ENCODE measurements around the gene ZC3H4. TPM values are rescaled to one million over a fixed set of nuclear protein-coding genes. Genes with fewer than 3 reads are reported as not detected.
"Not testable (repeated sequence)": the region's sequence is repeated elsewhere in the genome, so short reads cannot be mapped to it uniquely, and the experiment has no call there.

ZC3H4 gene
- total and polyA plus RNA-seq, 2 donors, result 12.1 to 14.3 TPM

- Histone ChIP-seq H3K4me3 (ENCODE audit: low read length in 2 of 2) (no peak overlapping the region), H3K27ac (ENCODE audit: low read depth in 1 of 2, low read length in 1 of 2) (no peak overlapping the region), H3K4me1 (ENCODE audit: control insufficient read depth in 2 of 2, insufficient read depth in 2 of 2, low read length in 2 of 2) (peaks cover 4 to 16% of the 10 kb centered on the region in 2 donors), H3K9me3 (ENCODE audit: control insufficient read depth in 2 of 2, insufficient read depth in 1 of 2, low read length in 1 of 2) (no peaks in the 10 kb centered on the region), H3K27me3 (ENCODE audit: control insufficient read depth in 2 of 2, insufficient read depth in 1 of 2, low read length in 1 of 2) (no peaks in the 10 kb centered on the region), H3K36me3 (ENCODE audit: control insufficient read depth in 2 of 2, insufficient read depth in 2 of 2, low read length in 1 of 2) (peaks cover 42 to 50% of the 10 kb centered on the region in 2 donors)
- DNase-seq (ENCODE audit: low read depth in 6 of 9, low spot score in 9 of 9), result no peak
Measured at GRCh38 chr19:47141695-47142094, 28.1 kb upstream of the ZC3H4 start.

GRCh38 chr19:47141252-47141651, 27.7 kb upstream of the ZC3H4 start:
- not testable (repeated sequence) for H3K27me3 ChIP-seq (ENCODE audit: control insufficient read depth in 2 of 2, insufficient read depth in 1 of 2, low read length in 1 of 2); H3K27ac ChIP-seq (ENCODE audit: low read depth in 1 of 2, low read length in 1 of 2); H3K9me3 ChIP-seq (ENCODE audit: control insufficient read depth in 2 of 2, insufficient read depth in 1 of 2, low read length in 1 of 2); DNase-seq (ENCODE audit: low read depth in 6 of 9, low spot score in 9 of 9); H3K4me3 ChIP-seq (ENCODE audit: low read length in 2 of 2)
- WGBS, result 95% methylated on average over 7 of the region's 7 CpGs
- peaks cover 37 to 45% of the 10 kb centered on the region in 2 donors for H3K36me3 ChIP-seq (ENCODE audit: control insufficient read depth in 2 of 2, insufficient read depth in 2 of 2, low read length in 1 of 2)
- peaks cover 3 to 11% of the 10 kb centered on the region in 2 donors for H3K4me1 ChIP-seq (ENCODE audit: control insufficient read depth in 2 of 2, insufficient read depth in 2 of 2, low read length in 2 of 2)

GRCh38 chr19:47135156-47135555, 21.6 kb upstream of the ZC3H4 start:
- peaks cover 13 to 29% of the 10 kb centered on the region in 2 donors for H3K36me3 ChIP-seq (ENCODE audit: control insufficient read depth in 2 of 2, insufficient read depth in 2 of 2, low read length in 1 of 2)
- no peaks in the 10 kb centered on the region for H3K27me3 ChIP-seq (ENCODE audit: control insufficient read depth in 2 of 2, insufficient read depth in 1 of 2, low read length in 1 of 2)
- DNase-seq (ENCODE audit: low read depth in 6 of 9, low spot score in 9 of 9), result no peak
- H3K9me3 ChIP-seq (ENCODE audit: control insufficient read depth in 2 of 2, insufficient read depth in 1 of 2, low read length in 1 of 2), result no peaks in the 10 kb centered on the region
- no peak overlapping the region for H3K27ac ChIP-seq (ENCODE audit: low read depth in 1 of 2, low read length in 1 of 2)
- no peak overlapping the region for H3K4me3 ChIP-seq (ENCODE audit: low read length in 2 of 2)
- 93% methylated on average over 3 of the region's 3 CpGs for WGBS
- peaks cover 26 to 31% of the 10 kb centered on the region in 2 donors for H3K4me1 ChIP-seq (ENCODE audit: control insufficient read depth in 2 of 2, insufficient read depth in 2 of 2, low read length in 2 of 2)

GRCh38 chr19:47134545-47134944, 21.0 kb upstream of the ZC3H4 start:
- H3K36me3 ChIP-seq (ENCODE audit: control insufficient read depth in 2 of 2, insufficient read depth in 2 of 2, low read length in 1 of 2), result peaks cover 13 to 29% of the 10 kb centered on the region in 2 donors
- 93% methylated on average over 2 of the region's 2 CpGs for WGBS
- no peak overlapping the region for H3K4me3 ChIP-seq (ENCODE audit: low read length in 2 of 2)
- peaks cover 27 to 31% of the 10 kb centered on the region in 2 donors for H3K4me1 ChIP-seq (ENCODE audit: control insufficient read depth in 2 of 2, insufficient read depth in 2 of 2, low read length in 2 of 2)
- no peaks in the 10 kb centered on the region for H3K27me3 ChIP-seq (ENCODE audit: control insufficient read depth in 2 of 2, insufficient read depth in 1 of 2, low read length in 1 of 2)
- no peak for DNase-seq (ENCODE audit: low read depth in 6 of 9, low spot score in 9 of 9)
- H3K9me3 ChIP-seq (ENCODE audit: control insufficient read depth in 2 of 2, insufficient read depth in 1 of 2, low read length in 1 of 2), result no peaks in the 10 kb centered on the region
- no peak overlapping the region for H3K27ac ChIP-seq (ENCODE audit: low read depth in 1 of 2, low read length in 1 of 2)

GRCh38 chr19:47133021-47133471, 19.5 kb upstream of the ZC3H4 start:
- no peaks in the 10 kb centered on the region for H3K9me3 ChIP-seq (ENCODE audit: control insufficient read depth in 2 of 2, insufficient read depth in 1 of 2, low read length in 1 of 2)
- no peak for DNase-seq (ENCODE audit: low read depth in 6 of 9, low spot score in 9 of 9)
- no peaks in the 10 kb centered on the region for H3K27me3 ChIP-seq (ENCODE audit: control insufficient read depth in 2 of 2, insufficient read depth in 1 of 2, low read length in 1 of 2)
- peaks cover 27 to 31% of the 10 kb centered on the region in 2 donors for H3K4me1 ChIP-seq (ENCODE audit: control insufficient read depth in 2 of 2, insufficient read depth in 2 of 2, low read length in 2 of 2)
- peaks cover 8 to 23% of the 10 kb centered on the region in 2 donors for H3K36me3 ChIP-seq (ENCODE audit: control insufficient read depth in 2 of 2, insufficient read depth in 2 of 2, low read length in 1 of 2)
- no peak overlapping the region for H3K4me3 ChIP-seq (ENCODE audit: low read length in 2 of 2)
- no peak overlapping the region for H3K27ac ChIP-seq (ENCODE audit: low read depth in 1 of 2, low read length in 1 of 2)
- 97% methylated on average over 11 of the region's 11 CpGs for WGBS

- DNase-seq (ENCODE audit: low read depth in 6 of 9, low spot score in 9 of 9), result no peak
- 96% methylated on average over 7 of the region's 7 CpGs for WGBS
- Histone ChIP-seq H3K36me3 (ENCODE audit: control insufficient read depth in 2 of 2, insufficient read depth in 2 of 2, low read length in 1 of 2) (peaks cover 8 to 23% of the 10 kb centered on the region in 2 donors), H3K9me3 (ENCODE audit: control insufficient read depth in 2 of 2, insufficient read depth in 1 of 2, low read length in 1 of 2) (no peaks in the 10 kb centered on the region), H3K4me1 (ENCODE audit: control insufficient read depth in 2 of 2, insufficient read depth in 2 of 2, low read length in 2 of 2) (peaks cover 27 to 31% of the 10 kb centered on the region in 2 donors), H3K27ac (ENCODE audit: low read depth in 1 of 2, low read length in 1 of 2) (no peak overlapping the region), H3K4me3 (ENCODE audit: low read length in 2 of 2) (no peak overlapping the region), H3K27me3 (ENCODE audit: control insufficient read depth in 2 of 2, insufficient read depth in 1 of 2, low read length in 1 of 2) (no peaks in the 10 kb centered on the region)
Measured at GRCh38 chr19:47132194-47132852, 18.7 kb upstream of the ZC3H4 start.

- Histone ChIP-seq H3K27me3 (ENCODE audit: control insufficient read depth in 2 of 2, insufficient read depth in 1 of 2, low read length in 1 of 2) (no peaks in the 10 kb centered on the region), H3K4me1 (ENCODE audit: control insufficient read depth in 2 of 2, insufficient read depth in 2 of 2, low read length in 2 of 2) (peaks cover 27 to 31% of the 10 kb centered on the region in 2 donors), H3K27ac (ENCODE audit: low read depth in 1 of 2, low read length in 1 of 2) (peak within 1 kb of the TSS; percentile 73 to 80), H3K36me3 (ENCODE audit: control insufficient read depth in 2 of 2, insufficient read depth in 2 of 2, low read length in 1 of 2) (peaks cover 8 to 23% of the 10 kb centered on the region in 2 donors), H3K9me3 (ENCODE audit: control insufficient read depth in 2 of 2, insufficient read depth in 1 of 2, low read length in 1 of 2) (no peaks in the 10 kb centered on the region), H3K4me3 (ENCODE audit: low read length in 2 of 2) (peak within 1 kb of the TSS; percentile 64 to 98)
- peak; percentile 83 to 95 (median 87) for DNase-seq (ENCODE audit: low read depth in 6 of 9, low spot score in 9 of 9)
- under 1% methylated on average over 51 of the region's 51 CpGs for WGBS
Measured at GRCh38 chr19:47130589-47131227, 17.1 kb upstream of the ZC3H4 start, which contains the start of gene SAE1. TSS of gene SAE1 (plus strand) at chr19:47130835. CDS start at chr19:47130931, 96 bp downstream.

- no peaks in the 10 kb centered on the region for H3K27me3 ChIP-seq (ENCODE audit: control insufficient read depth in 2 of 2, insufficient read depth in 1 of 2, low read length in 1 of 2)
- peaks cover 27 to 31% of the 10 kb centered on the region in 2 donors for H3K4me1 ChIP-seq (ENCODE audit: control insufficient read depth in 2 of 2, insufficient read depth in 2 of 2, low read length in 2 of 2)
- peak overlapping the region; percentile 64 to 98 for H3K4me3 ChIP-seq (ENCODE audit: low read length in 2 of 2)
- no peak overlapping the region for H3K27ac ChIP-seq (ENCODE audit: low read depth in 1 of 2, low read length in 1 of 2)
- H3K36me3 ChIP-seq (ENCODE audit: control insufficient read depth in 2 of 2, insufficient read depth in 2 of 2, low read length in 1 of 2), result peaks cover 4 to 19% of the 10 kb centered on the region in 2 donors
- WGBS, result 79% methylated on average over 8 of the region's 8 CpGs
- no peak for DNase-seq (ENCODE audit: low read depth in 6 of 9, low spot score in 9 of 9)
- no peaks in the 10 kb centered on the region for H3K9me3 ChIP-seq (ENCODE audit: control insufficient read depth in 2 of 2, insufficient read depth in 1 of 2, low read length in 1 of 2)
Measured at GRCh38 chr19:47130120-47130588, 16.6 kb upstream of the ZC3H4 start.

GRCh38 chr19:47129579-47129978, 16.0 kb upstream of the ZC3H4 start:
- Histone ChIP-seq H3K27ac (ENCODE audit: low read depth in 1 of 2, low read length in 1 of 2) (no peak overlapping the region), H3K9me3 (ENCODE audit: control insufficient read depth in 2 of 2, insufficient read depth in 1 of 2, low read length in 1 of 2) (no peaks in the 10 kb centered on the region), H3K36me3 (ENCODE audit: control insufficient read depth in 2 of 2, insufficient read depth in 2 of 2, low read length in 1 of 2) (peaks cover 4 to 19% of the 10 kb centered on the region in 2 donors), H3K27me3 (ENCODE audit: control insufficient read depth in 2 of 2, insufficient read depth in 1 of 2, low read length in 1 of 2) (no peaks in the 10 kb centered on the region), H3K4me3 (ENCODE audit: low read length in 2 of 2) (no peak overlapping the region), H3K4me1 (ENCODE audit: control insufficient read depth in 2 of 2, insufficient read depth in 2 of 2, low read length in 2 of 2) (peaks cover 26 to 30% of the 10 kb centered on the region in 2 donors)
- DNase-seq (ENCODE audit: low read depth in 6 of 9, low spot score in 9 of 9), result no peak
- WGBS, result 96% methylated on average over 4 of the region's 4 CpGs
